Measurements from ENCODE around the gene RAD51B. TPM values are rescaled to one million over a fixed set of nuclear protein-coding genes. Genes with fewer than 3 reads are reported as not detected.
"Not testable (repeated sequence)": the region's sequence is repeated elsewhere in the genome, so short reads cannot be mapped to it uniquely, and the experiment has no call there.

The RAD51B gene
- total RNA-seq, 2 donors from 2014 or later = 31.1 to 67.3 TPM

GRCh38 chr14:68032154-68032553, 212.6 kb downstream of the RAD51B start:
- H3K4me3 Mint-ChIP-seq = no peak overlapping the region
- no peak for DNase-seq (ENCODE audit: low spot score)
- H3K9me3 Mint-ChIP-seq = no peaks in the 10 kb centered on the region
- peaks cover 20% of the 10 kb centered on the region for H3K36me3 Mint-ChIP-seq
- no peak overlapping the region for H3K27ac Mint-ChIP-seq
- no peaks in the 10 kb centered on the region for H3K4me1 Mint-ChIP-seq (ENCODE audit: low read depth in 2 of 2)
- H3K27me3 Mint-ChIP-seq = peaks cover 0 to 4% of the 10 kb centered on the region in 2 donors
- ATAC-seq = no peak

GRCh38 chr14:68033336-68033932, 213.9 kb downstream of the RAD51B start:
- DNase-seq (ENCODE audit: low spot score) (no peak), ATAC-seq (no peak)
- Mint-ChIP-seq H3K36me3 (peaks cover 20% of the 10 kb centered on the region), H3K4me1 (ENCODE audit: low read depth in 2 of 2) (no peaks in the 10 kb centered on the region), H3K27me3 (peaks cover 0 to 7% of the 10 kb centered on the region in 2 donors), H3K27ac (no peak overlapping the region), H3K4me3 (no peak overlapping the region), H3K9me3 (no peaks in the 10 kb centered on the region)

- H3K4me1 Mint-ChIP-seq (ENCODE audit: low read depth in 2 of 2) = peaks cover 0 to 2% of the 10 kb centered on the region in 2 donors
- no peak for ATAC-seq
- no peak for DNase-seq (ENCODE audit: low spot score)
- H3K36me3 Mint-ChIP-seq = peaks cover 11% of the 10 kb centered on the region
- no peak overlapping the region for H3K4me3 Mint-ChIP-seq
- H3K27me3 Mint-ChIP-seq = peaks cover 0 to 3% of the 10 kb centered on the region in 2 donors
- H3K27ac Mint-ChIP-seq = no peak overlapping the region
- no peaks in the 10 kb centered on the region for H3K9me3 Mint-ChIP-seq
Measured at GRCh38 chr14:68034896-68035295, 215.3 kb downstream of the RAD51B start.

GRCh38 chr14:68036202-68036601, 216.6 kb downstream of the RAD51B start:
- Mint-ChIP-seq H3K4me1 (ENCODE audit: low read depth in 2 of 2) (peaks cover 0 to 2% of the 10 kb centered on the region in 2 donors), H3K27me3 (peaks cover 0 to 3% of the 10 kb centered on the region in 2 donors), H3K27ac (no peak overlapping the region), H3K9me3 (no peaks in the 10 kb centered on the region), H3K36me3 (no peaks in the 10 kb centered on the region), H3K4me3 (no peak overlapping the region)
- ATAC-seq (no peak), DNase-seq (ENCODE audit: low spot score) (no peak)

GRCh38 chr14:68039593-68039992, 220.0 kb downstream of the RAD51B start:
- ATAC-seq (no peak), DNase-seq (ENCODE audit: low spot score) (no peak)
- H3K36me3 Mint-ChIP-seq = no peaks in the 10 kb centered on the region
- H3K9me3 Mint-ChIP-seq = no peaks in the 10 kb centered on the region
- H3K4me3 Mint-ChIP-seq = no peak overlapping the region
- H3K27me3 Mint-ChIP-seq = peaks cover 0 to 3% of the 10 kb centered on the region in 2 donors
- peaks cover 0 to 2% of the 10 kb centered on the region in 2 donors for H3K4me1 Mint-ChIP-seq (ENCODE audit: low read depth in 2 of 2)
- no peak overlapping the region for H3K27ac Mint-ChIP-seq

GRCh38 chr14:68040633-68041369, 221.2 kb downstream of the RAD51B start:
- H3K27ac Mint-ChIP-seq = no peak overlapping the region
- no peaks in the 10 kb centered on the region for H3K9me3 Mint-ChIP-seq
- peaks cover 0 to 3% of the 10 kb centered on the region in 2 donors for H3K27me3 Mint-ChIP-seq
- no peak overlapping the region for H3K4me3 Mint-ChIP-seq
- H3K4me1 Mint-ChIP-seq (ENCODE audit: low read depth in 2 of 2) = peaks cover 0 to 2% of the 10 kb centered on the region in 2 donors
- no peak for ATAC-seq
- no peaks in the 10 kb centered on the region for H3K36me3 Mint-ChIP-seq
- no peak for DNase-seq (ENCODE audit: low spot score)

- ATAC-seq = no peak
- Mint-ChIP-seq H3K9me3 (no peaks in the 10 kb centered on the region), H3K27ac (no peak overlapping the region), H3K36me3 (no peaks in the 10 kb centered on the region), H3K4me1 (ENCODE audit: low read depth in 2 of 2) (peaks cover 0 to 2% of the 10 kb centered on the region in 2 donors), H3K4me3 (no peak overlapping the region), H3K27me3 (peaks cover 0 to 3% of the 10 kb centered on the region in 2 donors)
- no peak for DNase-seq (ENCODE audit: low spot score)
Measured at GRCh38 chr14:68041876-68042354, 222.3 kb downstream of the RAD51B start.

GRCh38 chr14:68042586-68043210, 223.1 kb downstream of the RAD51B start:
- DNase-seq (ENCODE audit: low spot score) = no peak
- Mint-ChIP-seq H3K4me1 (ENCODE audit: low read depth in 2 of 2) (peaks cover 0 to 2% of the 10 kb centered on the region in 2 donors), H3K27me3 (peaks cover 0 to under 1% of the 10 kb centered on the region in 2 donors), H3K36me3 (no peaks in the 10 kb centered on the region), H3K27ac (no peak overlapping the region), H3K9me3 (no peaks in the 10 kb centered on the region), H3K4me3 (no peak overlapping the region)
- ATAC-seq = no peak

GRCh38 chr14:68043752-68044151, 224.2 kb downstream of the RAD51B start:
- Mint-ChIP-seq H3K36me3 (no peaks in the 10 kb centered on the region), H3K27ac (no peak overlapping the region), H3K9me3 (no peaks in the 10 kb centered on the region), H3K4me3 (no peak overlapping the region), H3K4me1 (ENCODE audit: low read depth in 2 of 2) (peaks cover 0 to 2% of the 10 kb centered on the region in 2 donors), H3K27me3 (no peaks in the 10 kb centered on the region)
- DNase-seq (ENCODE audit: low spot score) = no peak
- no peak for ATAC-seq

GRCh38 chr14:68047906-68048305, 228.3 kb downstream of the RAD51B start:
- H3K36me3 Mint-ChIP-seq = no peaks in the 10 kb centered on the region
- H3K9me3 Mint-ChIP-seq = no peaks in the 10 kb centered on the region
- H3K4me1 Mint-ChIP-seq (ENCODE audit: low read depth in 2 of 2) = no peaks in the 10 kb centered on the region
- no peak overlapping the region for H3K4me3 Mint-ChIP-seq
- H3K27me3 Mint-ChIP-seq = no peaks in the 10 kb centered on the region
- H3K27ac Mint-ChIP-seq = no peak overlapping the region
- DNase-seq (ENCODE audit: low spot score) = no peak
- ATAC-seq = no peak

GRCh38 chr14:68048815-68049214, 229.2 kb downstream of the RAD51B start:
- ATAC-seq; H3K27me3 Mint-ChIP-seq; H3K4me1 Mint-ChIP-seq (ENCODE audit: low read depth in 2 of 2); H3K4me3 Mint-ChIP-seq; H3K27ac Mint-ChIP-seq; H3K36me3 Mint-ChIP-seq; DNase-seq (ENCODE audit: low spot score); H3K9me3 Mint-ChIP-seq: not testable (repeated sequence)

- Mint-ChIP-seq H3K4me1 (ENCODE audit: low read depth in 2 of 2) (no peaks in the 10 kb centered on the region), H3K36me3 (no peaks in the 10 kb centered on the region), H3K9me3 (no peaks in the 10 kb centered on the region)
Measured at GRCh38 chr14:68050177-68050576, 230.6 kb downstream of the RAD51B start.

GRCh38 chr14:68051146-68051545, 231.6 kb downstream of the RAD51B start:
- ATAC-seq = no peak
- Mint-ChIP-seq H3K27me3 (no peaks in the 10 kb centered on the region), H3K4me1 (ENCODE audit: low read depth in 2 of 2) (no peaks in the 10 kb centered on the region), H3K27ac (no peak overlapping the region), H3K4me3 (no peak overlapping the region), H3K9me3 (no peaks in the 10 kb centered on the region), H3K36me3 (no peaks in the 10 kb centered on the region)
- DNase-seq (ENCODE audit: low spot score) = no peak

More at GRCh38 chr14:68050177-68050576, 230.6 kb downstream of the RAD51B start:
- Mint-ChIP-seq H3K27ac (no peak overlapping the region), H3K27me3 (no peaks in the 10 kb centered on the region), H3K4me3 (no peak overlapping the region)
- ATAC-seq (no peak), DNase-seq (ENCODE audit: low spot score) (no peak)

GRCh38 chr14:68060198-68060597, 240.6 kb downstream of the RAD51B start:
- peaks cover 14% of the 10 kb centered on the region for H3K36me3 Mint-ChIP-seq
- H3K9me3 Mint-ChIP-seq = peaks cover 3% of the 10 kb centered on the region
- H3K4me3 Mint-ChIP-seq = no peak overlapping the region
- no peaks in the 10 kb centered on the region for H3K27me3 Mint-ChIP-seq
- H3K4me1 Mint-ChIP-seq (ENCODE audit: low read depth in 2 of 2) = no peaks in the 10 kb centered on the region
- ATAC-seq (no peak), DNase-seq (ENCODE audit: low spot score) (no peak)
- H3K27ac Mint-ChIP-seq = no peak overlapping the region
